HG02678 (cell line): Measurements from ENCODE around the gene TTC31.
"Not testable (repeated sequence)": the region's sequence is repeated elsewhere in the genome, so short reads cannot be mapped to it uniquely, and the experiment has no call there.

ENCODE experiments used
- ATAC-seq: cut with Tn5 transposase; IDR thresholded peaks from one replicate; pipeline ENCODE4 v1.9.1; 2021; ENCODE audit warnings: mild to moderate bottlenecking, moderate library complexity; ENCODE audit not compliant: unreplicated experiment

The TTC31 gene

GRCh38 chr2:74483675-74484164 is 839 bp downstream of the TTC31 start:
- not testable (repeated sequence) for ATAC-seq

GRCh38 chr2:74486141-74486540 is 3.3 kb downstream of the TTC31 start:
- no peak for ATAC-seq

GRCh38 chr2:74488643-74489481 is 6.0 kb downstream of the TTC31 start:
- no peak for ATAC-seq

- ATAC-seq = no peak
Observed at GRCh38 chr2:74489906-74490305, 7.0 kb downstream of the TTC31 start.

- ATAC-seq = no peak
Observed at GRCh38 chr2:74491648-74492544, 9.0 kb downstream of the TTC31 start.

GRCh38 chr2:74493546-74493945 is 10.7 kb downstream of the TTC31 start:
- no peak for ATAC-seq

GRCh38 chr2:74495440-74495839 is 12.6 kb downstream of the TTC31 start:
- ATAC-seq = no peak

- no peak for ATAC-seq
Observed at GRCh38 chr2:74496997-74497776, 14.3 kb downstream of the TTC31 start.

- peak; percentile 37 for ATAC-seq
Observed at GRCh38 chr2:74497777-74498499, 15.1 kb downstream of the TTC31 start.

- no peak for ATAC-seq
Observed at GRCh38 chr2:74498500-74499266, 15.8 kb downstream of the TTC31 start.

- no peak for ATAC-seq
Observed at GRCh38 chr2:74499267-74499939, 16.5 kb downstream of the TTC31 start, which contains the start of gene LBX2. LBX2 (minus strand) TSS chr2:74499603; CDS start chr2:74499537, 66 bp downstream.

GRCh38 chr2:74499940-74500577 is 17.2 kb downstream of the TTC31 start:
- no peak for ATAC-seq

GRCh38 chr2:74500578-74500946 is 17.7 kb downstream of the TTC31 start:
- no peak for ATAC-seq

GRCh38 chr2:74501335-74502071 is 18.6 kb downstream of the TTC31 start:
- ATAC-seq = no peak

GRCh38 chr2:74502147-74502719 is 19.4 kb downstream of the TTC31 start:
- ATAC-seq = no peak

GRCh38 chr2:74502720-74503505 is 20.0 kb downstream of the TTC31 start:
- ATAC-seq = peak; percentile 35
